Hepatocyte (in vitro differentiated cells): ENCODE data around the gene SLC12A8.

Experiments used
- EZH2 ChIP-seq: fragments of 200-600 bp; sonication (generic); IDR thresholded peaks from 2 replicates; pipeline ENCODE4 v1.6.1; 2016; ENCODE audit warnings: antibody characterized with exemption, mild to moderate bottlenecking, borderline replicate concordance
- TF ChIP-seq, protein P1 (sequence below): fragments of 200-600 bp; sonication (generic); IDR thresholded peaks from 2 replicates; pipeline ENCODE4 v1.5.1; 2016; ENCODE audit warnings: antibody characterized with exemption, mild to moderate bottlenecking; ENCODE audit not compliant: poor library complexity

GRCh38 chr3:125147491-125147820 is 65.1 kb downstream of the SLC12A8 start:
- TF ChIP-seq, protein P1, sequence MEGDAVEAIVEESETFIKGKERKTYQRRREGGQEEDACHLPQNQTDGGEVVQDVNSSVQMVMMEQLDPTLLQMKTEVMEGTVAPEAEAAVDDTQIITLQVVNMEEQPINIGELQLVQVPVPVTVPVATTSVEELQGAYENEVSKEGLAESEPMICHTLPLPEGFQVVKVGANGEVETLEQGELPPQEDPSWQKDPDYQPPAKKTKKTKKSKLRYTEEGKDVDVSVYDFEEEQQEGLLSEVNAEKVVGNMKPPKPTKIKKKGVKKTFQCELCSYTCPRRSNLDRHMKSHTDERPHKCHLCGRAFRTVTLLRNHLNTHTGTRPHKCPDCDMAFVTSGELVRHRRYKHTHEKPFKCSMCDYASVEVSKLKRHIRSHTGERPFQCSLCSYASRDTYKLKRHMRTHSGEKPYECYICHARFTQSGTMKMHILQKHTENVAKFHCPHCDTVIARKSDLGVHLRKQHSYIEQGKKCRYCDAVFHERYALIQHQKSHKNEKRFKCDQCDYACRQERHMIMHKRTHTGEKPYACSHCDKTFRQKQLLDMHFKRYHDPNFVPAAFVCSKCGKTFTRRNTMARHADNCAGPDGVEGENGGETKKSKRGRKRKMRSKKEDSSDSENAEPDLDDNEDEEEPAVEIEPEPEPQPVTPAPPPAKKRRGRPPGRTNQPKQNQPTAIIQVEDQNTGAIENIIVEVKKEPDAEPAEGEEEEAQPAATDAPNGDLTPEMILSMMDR = no peak
- TF ChIP-seq EZH2 = no peak
